Smooth muscle cell (in vitro differentiated cells): ENCODE results near the gene MND1. TPM values are rescaled to one million over a fixed set of nuclear protein-coding genes. Genes with fewer than 3 reads are reported as not detected.
A peak's percentile ranks its signal among the peaks of the same experiment; 100 is the strongest.

Source experiments
- DNase-seq: peaks from one replicate; lab custom pipeline; 2025; ENCODE audit not compliant: unreplicated experiment; lab: John Stamatoyannopoulos, UW
- H2AFZ ChIP-seq: fragments of 200-600 bp; sonication (generic); 2 replicates; pipeline ENCODE4 v1.6.0; 2016; ENCODE audit warnings: antibody characterized with exemption, low read depth, mild to moderate bottlenecking
- H3F3A ChIP-seq: fragments of 200-600 bp; sonication (generic); 2 replicates; pipeline ENCODE4 v1.6.0; 2017; ENCODE audit warnings: antibody characterized with exemption, low read depth
- H3K27ac ChIP-seq: fragments of 200-600 bp; sonication (generic); 2 replicates; pipeline ENCODE4 v1.5.1; 2016; ENCODE audit warnings: low read depth, mild to moderate bottlenecking
- H3K27me3 ChIP-seq: fragments of 200-600 bp; sonication (generic); 2 replicates; pipeline ENCODE4 v1.6.1; 2016; ENCODE audit warnings: low read depth, mild to moderate bottlenecking
- H3K36me3 ChIP-seq: fragments of 200-600 bp; sonication (generic); 2 replicates; pipeline ENCODE4 v1.5.1; 2016; ENCODE audit warnings: low read depth
- H3K4me1 ChIP-seq: fragments of 200-600 bp; sonication (generic); 2 replicates; pipeline ENCODE4 v1.5.1; 2016; ENCODE audit warnings: low read depth
- H3K4me2 ChIP-seq: fragments of 200-600 bp; sonication (generic); 2 replicates; pipeline ENCODE4 v1.6.0; 2016; ENCODE audit warnings: mild to moderate bottlenecking
- H3K4me3 ChIP-seq: fragments of 200-600 bp; sonication (generic); 2 replicates; pipeline ENCODE4 v1.5.1; 2016; ENCODE audit warnings: mild to moderate bottlenecking
- H3K79me2 ChIP-seq: fragments of 200-600 bp; sonication (generic); 2 replicates; pipeline ENCODE4 v1.6.0; 2016; ENCODE audit warnings: low read depth, mild to moderate bottlenecking
- H3K9ac ChIP-seq: fragments of 200-600 bp; sonication (generic); 2 replicates; pipeline ENCODE4 v1.6.0; 2016; ENCODE audit warnings: low read depth
- H3K9me3 ChIP-seq: fragments of 200-600 bp; sonication (generic); replicated peaks from 2 replicates; pipeline ENCODE4 v1.5.1; 2016; ENCODE audit warnings: low read depth
- H4K20me1 ChIP-seq: fragments of 200-600 bp; sonication (generic); 2 replicates; pipeline ENCODE4 v1.6.0; 2016; ENCODE audit warnings: low read depth
- CTCF ChIP-seq: fragments of 200-600 bp; sonication (generic); IDR thresholded peaks from 2 replicates; pipeline ENCODE4 v1.5.1; 2017; ENCODE audit warnings: borderline replicate concordance, mild to moderate bottlenecking, antibody characterized with exemption; ENCODE audit not compliant: insufficient read depth, poor library complexity, severe bottlenecking
- WGBS: methylation state at CpG from one replicate; pipeline ENCODE4 v1.1.7; 2016; ENCODE audit warnings: low lambda C conversion rate; 5-methylcytosine and 5-hydroxymethylcytosine counted together
- polyA plus RNA-seq: library from polyadenylated mRNA; unstranded; fragments of >200 nt; fragmentation: Nextera tagmentation; extraction: Ambion mirVana; gene quantifications from 2 replicates; pipeline ENCODE4 v1.2.1, GENCODE V29; 2016
- total RNA-seq: library from RNA; depleted of rRNA; stranded (reverse); fragments of >200 nt; gene quantifications from 2 replicates; pipeline ENCODE4 v1.2.3, GENCODE V29; 2014

Gene MND1
- total and polyA plus RNA-seq, 2 experiments from 2014 or later, result 1.7 to 3.1 TPM

GRCh38 chr4:153369021-153369420, 24.5 kb downstream of the MND1 start:
- H3F3A ChIP-seq, result no peaks in the 10 kb centered on the region
- H3K27ac ChIP-seq, result no peak overlapping the region
- H3K9me3 ChIP-seq, result peaks cover 6% of the 10 kb centered on the region
- no peaks in the 10 kb centered on the region for H3K36me3 ChIP-seq
- no peaks in the 10 kb centered on the region for H3K4me1 ChIP-seq
- 92% methylated on average over 1 of the region's 1 CpG for WGBS
- no peak overlapping the region for H3K4me3 ChIP-seq
- DNase-seq, result no peak
- H3K9ac ChIP-seq, result no peak overlapping the region
- no peak overlapping the region for H2AFZ ChIP-seq
- TF ChIP-seq CTCF, result no peak
- H4K20me1 ChIP-seq, result no peaks in the 10 kb centered on the region
- no peak overlapping the region for H3K4me2 ChIP-seq
- H3K27me3 ChIP-seq, result no peaks in the 10 kb centered on the region
- H3K79me2 ChIP-seq, result no peaks in the 10 kb centered on the region

GRCh38 chr4:153371701-153372234, 27.3 kb downstream of the MND1 start:
- Histone ChIP-seq H3K9me3 (peaks cover 6% of the 10 kb centered on the region), H3K27ac (no peak overlapping the region)
- no peak for DNase-seq

GRCh38 chr4:153372967-153373562, 28.6 kb downstream of the MND1 start:
- H3K27ac ChIP-seq, result no peak overlapping the region
- H3F3A ChIP-seq, result peaks cover 5% of the 10 kb centered on the region
- peaks cover 6% of the 10 kb centered on the region for H3K9me3 ChIP-seq
- H3K4me2 ChIP-seq, result no peak overlapping the region
- no peaks in the 10 kb centered on the region for H3K79me2 ChIP-seq
- no peak for DNase-seq
- no peak overlapping the region for H3K4me3 ChIP-seq
- no peaks in the 10 kb centered on the region for H3K36me3 ChIP-seq
- no peak for TF ChIP-seq CTCF
- H3K4me1 ChIP-seq, result no peaks in the 10 kb centered on the region
- WGBS, result 97% methylated on average over 1 of the region's 1 CpG
- H4K20me1 ChIP-seq, result no peaks in the 10 kb centered on the region
- no peak overlapping the region for H3K9ac ChIP-seq
- H2AFZ ChIP-seq, result no peak overlapping the region
- no peaks in the 10 kb centered on the region for H3K27me3 ChIP-seq

More at GRCh38 chr4:153371701-153372234, 27.3 kb downstream of the MND1 start:
- Histone ChIP-seq H3K4me2 (no peak overlapping the region), H3K4me3 (no peak overlapping the region), H3F3A (peaks cover 5% of the 10 kb centered on the region), H3K9ac (no peak overlapping the region), H3K36me3 (no peaks in the 10 kb centered on the region), H3K79me2 (no peaks in the 10 kb centered on the region), H3K27me3 (no peaks in the 10 kb centered on the region), H3K4me1 (no peaks in the 10 kb centered on the region), H2AFZ (no peak overlapping the region), H4K20me1 (no peaks in the 10 kb centered on the region)
- WGBS, result 82% methylated on average over 6 of the region's 6 CpGs
- no peak for TF ChIP-seq CTCF

- Histone ChIP-seq H3K4me2 (peak overlapping the region; percentile 2), H2AFZ (no peak overlapping the region)
- DNase-seq, result no peak
These were observed 30.0 kb downstream of the MND1 start for GRCh38 chr4:153374442-153374841.

More at GRCh38 chr4:153374442-153374841, 30.0 kb downstream of the MND1 start:
- no peaks in the 10 kb centered on the region for H3K36me3 ChIP-seq
- H4K20me1 ChIP-seq, result no peaks in the 10 kb centered on the region
- peaks cover 6% of the 10 kb centered on the region for H3K9me3 ChIP-seq
- H3K4me3 ChIP-seq, result no peak overlapping the region
- no peak for TF ChIP-seq CTCF
- 69% methylated on average over 2 of the region's 2 CpGs for WGBS
- H3K79me2 ChIP-seq, result no peaks in the 10 kb centered on the region
- H3K27me3 ChIP-seq, result no peaks in the 10 kb centered on the region
- H3F3A ChIP-seq, result peaks cover 5% of the 10 kb centered on the region
- no peaks in the 10 kb centered on the region for H3K4me1 ChIP-seq
- H3K27ac ChIP-seq, result no peak overlapping the region
- no peak overlapping the region for H3K9ac ChIP-seq
